Ishikawa (cell line): Measurements from ENCODE around the gene ARHGAP33.

Experiments used
- RAD21 ChIP-seq: IDR thresholded peaks from 2 replicates; pipeline ENCODE4 v1.6.1; 2012; ENCODE audit warnings: low read depth
- REST ChIP-seq: IDR thresholded peaks from 2 replicates; pipeline ENCODE4 v1.6.1; 2012; ENCODE audit warnings: low read depth, mild to moderate bottlenecking
- YY1 ChIP-seq: IDR thresholded peaks from 2 replicates; pipeline ENCODE4 v1.6.1; 2012; ENCODE audit warnings: low read depth

DNA sequence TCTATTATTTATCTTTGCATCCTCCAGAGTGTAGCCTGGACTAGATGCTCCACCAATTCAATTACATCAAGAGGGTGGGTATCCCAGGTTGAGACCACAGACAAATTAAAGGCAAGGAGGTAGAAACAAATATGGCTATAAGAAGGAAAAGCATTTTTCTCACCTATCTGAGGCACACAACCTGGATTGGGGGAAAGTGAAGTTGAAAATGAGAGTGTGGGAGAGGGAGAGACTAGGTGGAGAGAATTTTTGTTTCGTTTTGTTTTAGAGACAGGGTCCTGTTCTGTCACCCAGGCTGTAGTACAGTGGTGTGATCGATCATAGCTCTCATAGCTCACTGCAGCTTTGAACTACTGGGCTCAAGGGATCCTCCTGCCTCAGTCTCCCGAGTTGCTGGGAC lies 43.1 kb downstream of the ARHGAP33 start:
- no peak for TF ChIP-seq REST
- no peak for TF ChIP-seq RAD21
- no peak for TF ChIP-seq YY1
